22Rv1 (cell line): ENCODE measurements around the gene DPT.

ENCODE experiments used
- H3K27ac ChIP-seq: fragments of 450-650 bp; 2 replicates; pipeline ENCODE4 v1.5.1; 2017
- ZFX ChIP-seq: fragments of 450-650 bp; IDR thresholded peaks from 2 replicates; pipeline ENCODE4 v1.6.1; 2017; ENCODE audit warnings: antibody characterized with exemption, borderline replicate concordance
- TF ChIP-seq, protein P1 (sequence below): fragments of 450-650 bp; IDR thresholded peaks from 2 replicates; pipeline ENCODE4 v1.5.1; 2017; ENCODE audit warnings: mild to moderate bottlenecking

Gene DPT

DNA sequence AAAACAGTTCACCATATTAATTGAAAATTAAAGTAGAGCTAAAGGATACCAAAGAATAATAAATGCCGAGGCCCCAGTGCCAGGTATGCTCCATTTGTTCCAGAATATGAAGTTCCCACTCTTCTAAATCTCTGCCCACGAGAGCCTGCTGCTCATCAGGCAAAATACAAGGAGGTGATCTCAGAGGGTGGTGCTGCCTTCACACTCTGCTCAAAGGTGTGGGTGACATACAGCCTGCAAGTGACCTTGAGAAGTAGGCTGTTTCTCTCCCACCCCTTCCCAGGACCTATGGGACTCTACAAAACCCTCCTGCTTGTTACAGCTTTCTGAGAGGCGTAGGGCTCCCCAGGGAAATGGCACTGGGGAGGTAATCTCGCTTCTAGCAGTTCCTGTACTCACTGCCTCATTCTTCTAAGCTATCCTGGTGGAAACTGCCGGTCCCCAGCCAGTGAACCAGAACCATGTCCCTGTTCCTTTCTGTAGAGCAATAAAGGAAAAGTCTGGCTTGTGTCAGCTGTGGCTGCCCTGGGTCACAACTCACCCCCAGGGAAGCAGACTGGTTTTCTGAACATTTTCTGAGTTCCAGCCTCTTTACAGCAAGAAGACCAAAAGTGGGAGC lies 26.9 kb upstream of the DPT start:
- H3K27ac ChIP-seq = no peak overlapping the region
- TF ChIP-seq ZFX = no peak
- TF ChIP-seq, protein P1, sequence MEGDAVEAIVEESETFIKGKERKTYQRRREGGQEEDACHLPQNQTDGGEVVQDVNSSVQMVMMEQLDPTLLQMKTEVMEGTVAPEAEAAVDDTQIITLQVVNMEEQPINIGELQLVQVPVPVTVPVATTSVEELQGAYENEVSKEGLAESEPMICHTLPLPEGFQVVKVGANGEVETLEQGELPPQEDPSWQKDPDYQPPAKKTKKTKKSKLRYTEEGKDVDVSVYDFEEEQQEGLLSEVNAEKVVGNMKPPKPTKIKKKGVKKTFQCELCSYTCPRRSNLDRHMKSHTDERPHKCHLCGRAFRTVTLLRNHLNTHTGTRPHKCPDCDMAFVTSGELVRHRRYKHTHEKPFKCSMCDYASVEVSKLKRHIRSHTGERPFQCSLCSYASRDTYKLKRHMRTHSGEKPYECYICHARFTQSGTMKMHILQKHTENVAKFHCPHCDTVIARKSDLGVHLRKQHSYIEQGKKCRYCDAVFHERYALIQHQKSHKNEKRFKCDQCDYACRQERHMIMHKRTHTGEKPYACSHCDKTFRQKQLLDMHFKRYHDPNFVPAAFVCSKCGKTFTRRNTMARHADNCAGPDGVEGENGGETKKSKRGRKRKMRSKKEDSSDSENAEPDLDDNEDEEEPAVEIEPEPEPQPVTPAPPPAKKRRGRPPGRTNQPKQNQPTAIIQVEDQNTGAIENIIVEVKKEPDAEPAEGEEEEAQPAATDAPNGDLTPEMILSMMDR = no peak

DNA sequence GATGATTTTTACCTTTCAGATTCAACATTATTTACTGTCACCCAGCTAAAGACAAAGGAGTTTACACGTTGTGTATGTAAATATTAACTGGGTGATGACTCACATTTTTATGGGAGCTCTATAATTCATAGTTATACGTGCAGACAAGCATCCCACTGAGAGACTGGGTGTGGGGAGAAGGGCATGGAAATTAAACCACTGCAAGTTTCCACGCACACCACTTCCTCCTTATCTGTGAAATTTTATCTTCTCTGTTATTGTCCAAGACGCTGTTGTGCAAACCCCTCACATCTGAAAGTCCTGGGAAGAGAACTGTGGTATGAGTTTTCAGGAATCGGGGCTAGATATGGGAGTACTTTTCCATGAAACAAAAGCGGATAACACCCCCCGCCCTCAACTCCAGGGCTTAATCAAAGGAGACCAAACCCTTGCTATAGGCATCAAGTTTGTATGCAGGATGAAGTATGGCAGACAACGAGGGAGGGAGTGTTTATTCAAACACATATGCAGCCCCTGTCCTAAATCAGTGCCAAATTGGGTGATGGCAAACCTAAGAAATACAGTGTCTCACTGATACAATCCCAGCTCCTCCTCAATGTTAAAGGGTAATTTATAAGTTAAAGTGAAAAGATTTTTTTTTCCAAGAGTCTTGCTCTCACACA lies 23.3 kb upstream of the DPT start:
- TF ChIP-seq, protein P1 = no peak
- no peak for TF ChIP-seq ZFX
- H3K27ac ChIP-seq = 0 out of 2 replicates have a peak overlapping the region, but pooled peaks have one; percentile 10

DNA sequence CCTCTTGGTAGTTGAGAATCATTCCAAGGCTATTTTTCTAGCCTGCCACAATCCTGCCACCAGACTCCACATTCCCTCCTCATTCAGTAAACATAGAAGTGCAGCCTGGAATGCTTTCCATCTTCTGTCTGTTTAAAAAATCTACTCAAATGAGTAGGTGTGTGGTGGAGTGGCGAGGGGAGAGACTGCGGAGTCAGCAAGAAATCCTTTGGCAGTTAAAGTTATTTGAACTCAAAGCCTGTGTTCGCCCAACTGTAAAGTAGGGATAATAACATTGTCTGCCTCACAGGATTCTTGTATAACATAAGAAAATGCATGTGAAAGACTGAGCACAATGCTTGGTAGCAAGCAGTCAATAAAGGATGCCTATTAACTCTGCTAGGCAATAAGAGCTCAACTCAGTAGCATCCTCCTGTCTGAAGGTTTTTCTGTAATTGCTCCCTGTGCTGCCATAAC lies 22.2 kb upstream of the DPT start:
- TF ChIP-seq ZFX = no peak
- TF ChIP-seq, protein P1 = no peak
- H3K27ac ChIP-seq = no peak overlapping the region

DNA sequence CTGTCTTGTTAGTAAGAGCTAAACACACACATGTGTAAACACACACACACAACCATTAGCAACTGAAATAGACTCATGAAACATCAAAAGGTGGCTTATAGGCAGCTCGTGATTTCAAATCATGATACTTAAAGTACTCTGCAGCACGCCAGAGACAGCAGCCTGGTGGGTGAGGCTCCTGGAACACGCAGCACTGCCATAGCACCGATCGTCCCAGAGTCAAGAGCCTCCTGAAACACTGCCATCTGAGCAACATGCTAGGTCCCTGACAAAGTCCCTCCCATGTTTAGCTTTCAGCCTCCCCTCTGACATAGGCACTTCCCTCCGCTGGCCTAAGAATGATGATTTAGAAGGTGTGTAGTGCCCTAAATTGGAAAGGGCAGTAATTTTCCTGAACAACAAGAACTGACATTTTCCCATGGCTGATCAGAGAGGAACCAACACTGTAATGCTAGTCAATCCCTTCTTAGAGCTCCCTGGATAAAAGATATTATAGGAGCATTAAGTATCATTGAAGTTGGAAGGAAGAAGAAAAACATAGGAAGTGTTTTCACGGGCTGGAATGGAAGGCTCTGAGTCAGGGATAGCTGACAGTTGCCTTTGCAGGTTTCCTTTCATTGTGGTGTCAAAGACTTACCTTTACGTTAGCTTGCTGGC lies 14.1 kb upstream of the DPT start:
- no peak overlapping the region for H3K27ac ChIP-seq
- TF ChIP-seq, protein P1 = no peak
- TF ChIP-seq ZFX = no peak

DNA sequence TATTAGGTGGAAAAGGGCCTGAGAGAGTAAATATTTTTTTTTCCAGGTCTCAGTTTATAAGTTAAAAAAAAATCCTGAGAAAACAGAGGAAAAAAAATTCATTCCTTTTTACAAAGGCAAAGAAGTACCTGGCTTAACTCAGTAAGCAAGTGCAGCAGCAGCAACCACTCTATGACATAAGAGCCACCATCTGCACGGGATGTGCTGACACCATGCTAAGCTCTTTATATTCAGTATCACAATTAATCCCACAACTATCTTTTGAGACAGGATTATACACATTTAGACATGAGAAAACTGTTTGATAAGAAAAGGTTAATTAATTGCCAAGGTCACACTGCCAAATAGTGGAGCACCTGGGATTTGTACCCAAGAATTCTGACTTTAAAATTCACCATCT lies 13.4 kb upstream of the DPT start:
- TF ChIP-seq, protein P1 = no peak
- no peak for TF ChIP-seq ZFX
- no peak overlapping the region for H3K27ac ChIP-seq

DNA sequence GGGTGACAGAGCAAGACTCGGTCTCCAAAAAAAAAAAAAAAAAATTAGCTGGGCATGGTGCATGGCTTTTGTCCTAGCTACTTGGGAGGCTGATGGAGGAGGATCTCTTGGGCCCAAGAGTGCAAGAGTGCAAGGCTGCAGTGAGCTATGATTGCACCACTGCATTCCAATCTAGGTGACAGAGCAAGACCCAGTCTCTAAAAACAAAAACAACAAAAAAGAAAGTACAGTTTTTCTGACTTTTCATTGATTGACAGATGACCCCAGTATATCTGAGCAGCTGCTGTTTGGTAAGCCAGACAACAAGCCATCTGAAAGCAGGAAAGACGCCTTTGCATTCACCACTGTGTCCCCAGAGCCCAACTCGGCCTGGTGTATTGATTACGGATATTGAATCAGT lies 10.9 kb upstream of the DPT start:
- no peak for TF ChIP-seq ZFX
- TF ChIP-seq, protein P1 = no peak
- H3K27ac ChIP-seq = no peak overlapping the region

DNA sequence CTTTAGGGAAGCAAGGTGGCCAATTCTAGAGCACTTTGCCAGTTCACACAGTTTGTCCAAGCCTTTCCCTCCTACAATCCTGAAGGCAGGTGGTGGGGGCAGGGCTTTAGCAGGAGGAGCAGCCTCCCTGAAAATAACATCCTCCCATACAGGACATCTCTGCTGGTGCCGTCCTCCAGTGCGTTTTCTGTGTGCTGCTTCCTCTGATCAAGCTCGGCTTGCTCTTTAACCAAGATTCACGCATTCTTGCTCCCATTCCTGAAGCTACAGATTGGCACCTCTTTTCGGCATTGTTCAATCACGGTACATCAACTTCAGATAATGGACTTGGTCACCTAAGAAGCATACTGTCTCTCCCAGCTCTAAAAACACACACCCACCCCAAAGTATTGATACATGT lies 7.5 kb upstream of the DPT start:
- no peak overlapping the region for H3K27ac ChIP-seq
- no peak for TF ChIP-seq ZFX
- TF ChIP-seq, protein P1 = no peak
